OCI-M2 (cell line): ENCODE measurements around the gene P2RX7.
"Not testable (repeated sequence)": the region's sequence is repeated elsewhere in the genome, so short reads cannot be mapped to it uniquely, and the experiment has no call there.

ENCODE experiments used
- DNase-seq: peaks from one replicate; lab custom pipeline; 2025; ENCODE audit not compliant: unreplicated experiment; lab: John Stamatoyannopoulos, UW

The P2RX7 gene

DNA sequence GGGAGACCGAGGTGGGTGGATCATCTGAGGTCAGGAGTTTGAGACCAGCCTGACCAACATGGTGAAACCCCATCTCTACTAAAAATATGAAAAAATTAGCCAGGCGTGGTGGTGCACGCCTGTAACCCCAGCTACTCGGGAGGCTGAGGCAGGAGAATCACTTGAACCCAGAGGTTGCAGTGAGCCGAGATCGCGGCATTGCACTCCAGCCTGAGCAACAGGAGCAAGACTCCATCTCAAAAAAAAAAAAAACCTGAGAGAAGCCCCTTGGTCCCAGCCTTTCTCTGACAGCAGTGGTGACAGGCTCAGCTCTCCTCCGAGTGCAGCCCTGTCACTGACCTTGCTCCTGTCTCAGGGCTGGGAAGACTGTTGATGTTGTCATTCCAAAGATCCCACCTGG is 94.2 kb downstream of the P2RX7 start:
- DNase-seq, result not testable (repeated sequence)

DNA sequence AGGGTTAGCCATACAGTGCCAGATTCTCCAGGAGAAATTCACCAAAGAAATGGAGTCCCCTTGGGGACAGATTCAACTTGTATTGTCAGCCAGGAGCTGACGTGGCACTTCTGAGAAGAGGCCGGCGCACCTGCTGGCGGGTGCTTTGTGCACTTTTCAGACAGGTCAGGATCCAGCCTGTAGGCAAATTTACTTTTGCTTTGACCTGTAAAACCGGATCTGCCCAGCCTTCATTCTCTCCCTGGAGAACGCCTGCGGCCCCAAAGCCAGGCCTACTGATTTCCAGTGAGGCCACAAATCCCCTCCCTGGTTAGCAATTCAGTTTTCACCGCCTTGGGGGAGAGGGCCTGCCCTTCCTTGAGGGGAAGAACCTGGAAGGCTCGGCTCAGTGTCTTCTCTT is 94.6 kb downstream of the P2RX7 start:
- DNase-seq, result no peak

DNA sequence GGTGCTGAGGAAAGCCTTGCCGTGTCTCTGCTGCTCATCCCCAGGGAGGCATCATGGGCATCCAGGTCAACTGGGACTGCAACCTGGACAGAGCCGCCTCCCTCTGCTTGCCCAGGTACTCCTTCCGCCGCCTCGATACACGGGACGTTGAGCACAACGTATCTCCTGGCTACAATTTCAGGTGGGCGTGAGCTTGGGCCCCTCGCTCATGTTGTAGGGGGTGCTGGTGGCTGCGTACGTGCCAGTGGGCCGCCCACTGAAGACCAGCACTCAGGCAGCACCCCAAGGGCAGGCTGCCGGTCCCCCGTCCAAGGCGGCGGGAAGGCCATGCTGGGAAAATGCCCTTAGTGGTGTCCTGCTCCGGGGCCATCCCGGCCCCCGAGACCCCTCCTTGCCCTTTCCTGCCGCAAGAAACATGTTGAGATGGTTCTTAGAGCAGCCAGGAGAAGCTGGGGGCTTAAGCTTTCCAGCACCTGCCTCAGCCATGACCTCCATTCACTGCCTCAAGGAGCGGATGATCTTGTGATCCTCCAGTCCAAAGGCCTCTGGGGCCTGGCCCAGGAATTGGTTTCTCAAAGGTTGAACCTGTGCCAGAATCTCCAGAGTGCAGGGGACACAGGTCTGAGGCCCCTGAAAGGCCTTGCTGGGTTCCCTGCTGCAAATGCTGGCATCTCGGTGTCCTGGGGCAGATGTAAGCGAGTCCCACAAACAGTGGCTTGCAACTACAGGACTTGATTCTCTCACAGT is 96.4 kb downstream of the P2RX7 start:
- no peak for DNase-seq

DNA sequence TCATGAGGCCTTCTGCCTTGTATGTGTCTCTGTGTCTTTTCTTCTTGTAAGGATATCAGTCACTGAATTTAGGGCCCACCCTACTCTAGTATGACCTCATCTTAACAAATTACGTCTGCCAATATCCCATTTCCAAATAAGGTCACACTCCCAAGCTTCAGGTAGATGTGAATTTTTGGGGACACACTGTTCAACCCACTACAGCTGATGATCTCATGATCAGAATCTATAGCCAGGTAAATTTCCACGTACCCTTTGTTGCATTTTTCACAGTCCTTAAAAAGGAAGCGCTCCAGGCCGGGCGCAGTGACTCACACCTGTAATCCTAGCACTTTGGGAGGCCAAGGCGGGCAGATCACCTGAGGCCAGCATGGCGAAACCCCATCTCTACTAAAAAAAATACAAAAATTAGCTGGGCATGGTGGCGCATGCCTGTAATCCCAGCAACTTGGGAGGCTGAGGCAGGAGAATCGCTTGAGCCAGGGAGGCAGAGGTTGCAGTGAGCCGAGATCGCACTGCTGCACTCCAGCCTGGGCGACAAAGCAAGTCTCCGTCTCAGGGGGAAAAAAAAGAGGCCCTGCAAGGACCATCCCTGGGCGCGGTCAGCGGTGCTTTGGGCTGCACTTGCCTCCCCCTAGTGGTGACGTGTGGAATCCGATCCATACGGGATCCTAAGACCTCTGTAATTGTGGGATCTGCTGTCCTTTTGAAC is 97.3 kb downstream of the P2RX7 start:
- DNase-seq, result peak; percentile 24

DNA sequence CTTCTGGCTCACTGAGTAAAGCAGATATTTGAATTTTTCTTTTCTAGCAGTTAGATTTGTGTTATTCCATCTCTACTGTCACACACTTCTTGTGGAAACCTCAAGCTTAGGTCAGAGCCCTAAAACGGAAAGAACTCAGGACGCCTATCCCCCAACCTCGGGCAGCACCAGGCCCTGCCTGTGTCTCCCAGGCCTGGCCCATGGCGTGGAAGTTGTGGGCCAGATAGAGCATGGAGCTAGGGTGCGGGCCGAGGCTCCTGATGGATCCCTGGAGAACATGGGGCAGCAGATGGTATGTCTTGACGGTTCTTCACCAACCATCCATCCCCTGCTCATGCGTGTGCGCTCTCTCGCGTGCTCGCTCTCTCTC is 97.8 kb downstream of the P2RX7 start:
- DNase-seq, result no peak

DNA sequence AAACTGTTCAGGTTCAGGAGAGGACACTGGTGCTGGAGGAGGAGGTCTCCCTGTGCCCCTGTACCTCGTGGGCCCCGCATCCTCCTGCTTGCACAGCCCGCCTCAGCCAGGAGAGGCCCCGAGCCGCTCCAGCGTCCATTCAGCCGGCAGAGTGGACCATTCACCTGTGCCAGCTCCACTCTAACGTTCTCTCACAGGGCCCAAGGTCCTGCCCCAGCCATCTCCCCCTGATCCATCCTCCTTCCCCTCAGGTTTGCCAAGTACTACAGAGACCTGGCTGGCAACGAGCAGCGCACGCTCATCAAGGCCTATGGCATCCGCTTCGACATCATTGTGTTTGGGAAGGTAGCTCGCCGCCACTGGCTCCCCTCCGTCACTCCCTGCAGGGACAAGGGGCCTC is 99.5 kb downstream of the P2RX7 start:
- no peak for DNase-seq

DNA sequence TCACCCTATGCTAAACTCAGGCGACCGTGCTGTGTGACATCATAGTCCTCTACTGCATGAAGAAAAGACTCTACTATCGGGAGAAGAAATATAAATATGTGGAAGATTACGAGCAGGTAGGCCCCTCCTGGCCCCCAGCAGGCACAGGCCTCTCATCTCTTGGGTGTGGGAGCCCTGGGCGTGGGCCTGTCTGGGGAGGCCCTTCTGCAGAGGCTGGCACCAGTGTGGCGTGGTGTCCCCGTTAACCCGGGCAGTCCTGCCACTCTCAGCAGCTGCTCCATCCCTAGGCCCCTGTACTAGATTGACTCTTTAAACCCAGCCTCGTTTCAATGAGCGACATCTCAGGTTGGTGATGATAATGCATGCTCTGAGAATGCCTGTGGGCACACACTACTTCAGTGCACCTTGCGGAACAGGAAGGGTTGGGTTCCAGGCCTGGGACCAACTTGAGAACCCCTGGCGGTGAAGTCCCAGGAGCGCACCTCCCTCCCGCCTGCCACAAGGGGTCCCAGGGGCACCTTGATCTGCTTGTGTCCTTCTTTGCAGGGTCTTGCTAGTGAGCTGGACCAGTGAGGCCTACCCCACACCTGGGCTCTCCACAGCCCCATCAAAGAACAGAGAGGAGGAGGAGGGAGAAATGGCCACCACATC is 100.4 kb downstream of the P2RX7 start:
- DNase-seq, result no peak

DNA sequence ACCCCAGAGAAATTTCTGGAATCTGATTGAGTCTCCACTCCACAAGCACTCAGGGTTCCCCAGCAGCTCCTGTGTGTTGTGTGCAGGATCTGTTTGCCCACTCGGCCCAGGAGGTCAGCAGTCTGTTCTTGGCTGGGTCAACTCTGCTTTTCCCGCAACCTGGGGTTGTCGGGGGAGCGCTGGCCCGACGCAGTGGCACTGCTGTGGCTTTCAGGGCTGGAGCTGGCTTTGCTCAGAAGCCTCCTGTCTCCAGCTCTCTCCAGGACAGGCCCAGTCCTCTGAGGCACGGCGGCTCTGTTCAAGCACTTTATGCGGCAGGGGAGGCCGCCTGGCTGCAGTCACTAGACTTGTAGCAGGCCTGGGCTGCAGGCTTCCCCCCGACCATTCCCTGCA is 100.9 kb downstream of the P2RX7 start:
- no peak for DNase-seq

DNA sequence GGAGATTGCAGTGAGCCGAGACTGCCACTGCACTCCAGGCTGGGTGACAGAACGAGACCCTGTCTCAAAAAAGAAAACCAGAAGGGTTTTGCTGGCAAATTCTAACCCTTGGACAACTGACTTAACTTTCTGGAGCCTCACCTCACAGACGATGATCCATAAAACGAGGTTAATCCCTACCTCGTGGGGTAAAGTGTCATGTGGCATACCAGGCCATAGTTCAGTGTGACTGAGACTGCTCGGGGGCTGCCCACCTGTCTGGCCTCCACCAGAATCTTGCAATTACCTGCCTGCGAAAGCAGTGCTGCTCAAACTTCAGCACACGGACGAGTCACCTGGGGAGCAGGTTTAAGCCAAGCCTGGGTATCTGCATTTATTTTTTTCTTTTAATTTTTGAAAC is 104.1 kb downstream of the P2RX7 start:
- DNase-seq, result no peak

DNA sequence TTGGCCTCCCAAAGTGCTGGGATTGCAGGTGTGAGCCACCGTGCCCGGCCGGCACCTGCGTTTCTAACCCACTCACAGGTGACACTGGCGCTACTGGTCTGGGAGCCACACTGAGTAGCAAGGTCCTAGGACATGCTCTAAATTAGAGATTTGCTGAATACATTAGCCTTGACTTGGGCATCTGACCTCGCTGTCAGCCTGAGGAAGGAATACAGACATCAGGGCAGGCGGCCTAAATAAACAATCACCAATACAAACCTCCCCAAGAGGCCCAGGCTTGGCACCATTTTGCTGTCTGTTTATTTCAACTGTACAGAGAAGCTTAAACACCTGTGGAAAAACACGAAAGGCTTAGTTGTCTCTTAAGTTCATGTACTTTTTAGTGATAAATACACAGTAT is 104.7 kb downstream of the P2RX7 start:
- DNase-seq, result no peak
